T-cell (primary cell): Measurements from ENCODE around the gene MVK. TPM values are rescaled to one million over a fixed set of nuclear protein-coding genes. Genes with fewer than 3 reads are reported as not detected.

Experiments used
- ATAC-seq, 4 experiments: fragments of 200-7000 bp in 3 of 4; fragments of 150-1000 bp in 1 of 4; cut with Tn5 transposase; replicated peaks in 1 of 4; 1 replicate in 3 of 4; 2 replicates in 1 of 4; pipeline ENCODE4 v1.10.0; 2021; ENCODE audit warnings: moderate library complexity in 3 of 4, mild to moderate bottlenecking in 2 of 4, moderate number of reproducible peaks in 1 of 4
- CTCF ChIA-PET, 2 donors: fragments of 300-600 bp; sonication (Branson Sonifier 250); formaldehyde crosslinking; loops; one replicate each; lab custom pipeline; 2022; ENCODE audit warnings: antibody characterized with exemption in 2 of 2; lab: Charles Lee
- POLR2A ChIA-PET, 2 donors: fragments of 300-600 bp; sonication (Branson Sonifier 250); formaldehyde crosslinking; loops; one replicate each; lab custom pipeline; 2022; ENCODE audit warnings: antibody characterized with exemption in 2 of 2; lab: Charles Lee
- DNase-seq, 35 experiments: peaks; one replicate each; pipeline versions ENCODE4 v3.0.0 to v3.0.0-alpha.2; 2013 to 2023
- H3K27ac ChIP-seq: one replicate; pipeline ENCODE4 v1.5.1; 2013; ENCODE audit warnings: low read length
- H3K27me3 ChIP-seq, 2 experiments: replicated peaks in 1 of 2; 1 replicate in 1 of 2; 2 replicates in 1 of 2; pipeline versions ENCODE4 v1.6.1 to v1.7.0; 2013; ENCODE audit warnings: low read length in 1 of 2, mixed read lengths in 1 of 2; ENCODE audit not compliant: control insufficient read depth in 2 of 2, insufficient read depth in 2 of 2; ENCODE audit errors: extremely low read depth in 1 of 2
- H3K36me3 ChIP-seq, 2 donors: 1 replicate in 1 of 2; 2 replicates in 1 of 2; pipeline versions ENCODE4 v1.6.1 to v1.7.0; 2013; ENCODE audit warnings: low read length in 1 of 2; ENCODE audit not compliant: control insufficient read depth in 2 of 2, insufficient read depth in 1 of 2; ENCODE audit errors: extremely low read depth in 1 of 2
- H3K4me1 ChIP-seq, 2 experiments: 1 replicate in 1 of 2; 2 replicates in 1 of 2; pipeline versions ENCODE4 v1.6.1 to v1.7.0; 2013; ENCODE audit warnings: low read length in 2 of 2, mixed read lengths in 1 of 2; ENCODE audit not compliant: insufficient read depth in 2 of 2, control insufficient read depth in 1 of 2; ENCODE audit errors: extremely low read depth in 1 of 2
- H3K4me3 ChIP-seq, 2 donors: 1 replicate in 1 of 2; 2 replicates in 1 of 2; pipeline versions ENCODE4 v1.5.1 to v1.7.0; 2013; ENCODE audit warnings: mild to moderate bottlenecking in 2 of 2, low read length in 1 of 2, moderate library complexity in 1 of 2; ENCODE audit not compliant: control insufficient read depth in 1 of 2; ENCODE audit errors: extremely low read depth in 1 of 2
- H3K9me3 ChIP-seq: 2 replicates; pipeline ENCODE4 v1.7.0; 2013
- H3K27ac Mint-ChIP-seq, 2 donors: one replicate each; pipeline ENCODE4 v1.8.0; 2020 to 2021; ENCODE audit warnings: mild to moderate bottlenecking in 2 of 2, mixed read lengths in 2 of 2
- H3K27me3 Mint-ChIP-seq, 2 donors: one replicate each; pipeline ENCODE4 v1.8.0; 2021 to 2022; ENCODE audit warnings: mixed read lengths in 2 of 2
- H3K36me3 Mint-ChIP-seq: one replicate; pipeline ENCODE4 v1.8.0; 2021; ENCODE audit warnings: mixed read lengths
- H3K4me1 Mint-ChIP-seq, 3 donors: one replicate each; pipeline ENCODE4 v1.8.0; 2020 to 2022; ENCODE audit warnings: mixed read lengths in 3 of 3, mild to moderate bottlenecking in 1 of 3
- H3K4me3 Mint-ChIP-seq, 3 donors: one replicate each; pipeline ENCODE4 v1.8.0; 2020 to 2022; ENCODE audit warnings: mild to moderate bottlenecking in 3 of 3, mixed read lengths in 3 of 3, moderate library complexity in 3 of 3
- H3K9me3 Mint-ChIP-seq, 3 donors: one replicate each; pipeline ENCODE4 v1.8.0; 2020 to 2022; ENCODE audit warnings: mixed read lengths in 3 of 3
- whole genome bisulfite sequencing: methylation state at CpG from one replicate; pipeline ENCODE4 v1.1.5; 2013; ENCODE audit warnings: missing lambda C conversion rate; ENCODE audit not compliant: insufficient coverage; 5-methylcytosine and 5-hydroxymethylcytosine counted together
- total RNA-seq, 35 experiments: library from RNA in 6 of 35; stranded (reverse) in 6 of 35; fragments of 120-200 nt in 1 of 35; gene quantifications; one replicate each; pipeline versions ENCODE4 v1.2.1 to v1.2.4 and lab custom pipeline; 2013 to 2026

Gene MVK
- total RNA-seq, 5 donors from 2014 or later (not counting 1 experiment from before 2014, with no cell fraction given), result 10.9 to 14.9 (median 12.8) TPM

GRCh38 chr12:109642506-109643132 is 69.0 kb downstream of the MVK start:
- H3K27me3 Mint-ChIP-seq, result peaks cover 25 to 32% of the 10 kb centered on the region in 2 donors

GRCh38 chr12:109645194-109645593 is 71.6 kb downstream of the MVK start:
- peaks cover 30 to 39% of the 10 kb centered on the region in 2 donors for H3K27me3 Mint-ChIP-seq
- H3K9me3 Mint-ChIP-seq, result no peaks in the 10 kb centered on the region
- no peak for ATAC-seq
- H3K36me3 ChIP-seq, result no peaks in the 10 kb centered on the region
- no peaks in the 10 kb centered on the region for H3K9me3 ChIP-seq
- H3K4me1 ChIP-seq, result no peaks in the 10 kb centered on the region
- H3K4me1 Mint-ChIP-seq, result no peaks in the 10 kb centered on the region
- peaks cover 0 to 74% of the 10 kb centered on the region in 2 experiments for H3K27me3 ChIP-seq
- POLR2A ChIA-PET, result interaction anchor here in 1 of 2 donors (0.5 kb wide), 1 partner anchor 1093 kb away, joined by 4 read pairs; no protein-coding TSS in a partner anchor
- H3K36me3 Mint-ChIP-seq, result no peaks in the 10 kb centered on the region
- H3K4me3 Mint-ChIP-seq, result no peak overlapping the region
- DNase-seq, result no peak
- no peak overlapping the region for H3K27ac ChIP-seq
- CTCF ChIA-PET, result no interaction called here
- H3K4me3 ChIP-seq, result no peak overlapping the region
- 76% methylated on average over 9 of the region's 11 CpGs for WGBS
- H3K27ac Mint-ChIP-seq, result no peak overlapping the region

More at GRCh38 chr12:109642506-109643132, 69.0 kb downstream of the MVK start:
- Mint-ChIP-seq H3K4me3 (no peak overlapping the region), H3K9me3 (no peaks in the 10 kb centered on the region), H3K27ac (no peak overlapping the region), H3K4me1 (no peaks in the 10 kb centered on the region), H3K36me3 (no peaks in the 10 kb centered on the region)
- DNase-seq, result no peak
- Histone ChIP-seq H3K36me3 (no peaks in the 10 kb centered on the region), H3K4me3 (no peak overlapping the region), H3K4me1 (no peaks in the 10 kb centered on the region), H3K27ac (no peak overlapping the region), H3K27me3 (peaks cover 0 to 67% of the 10 kb centered on the region in 2 experiments), H3K9me3 (no peaks in the 10 kb centered on the region)
- CTCF ChIA-PET, result no interaction called here
- POLR2A ChIA-PET, result no interaction called here
- WGBS, result 43% methylated on average over 9 of the region's 10 CpGs
- ATAC-seq, result no peak

- Histone ChIP-seq H3K27ac (no peak overlapping the region), H3K4me1 (no peaks in the 10 kb centered on the region), H3K27me3 (peaks cover 0 to 75% of the 10 kb centered on the region in 2 experiments), H3K36me3 (no peaks in the 10 kb centered on the region), H3K9me3 (no peaks in the 10 kb centered on the region), H3K4me3 (no peak overlapping the region)
- no peak for DNase-seq
- Mint-ChIP-seq H3K9me3 (no peaks in the 10 kb centered on the region), H3K4me3 (no peak overlapping the region), H3K27me3 (peaks cover 28 to 37% of the 10 kb centered on the region in 2 donors), H3K27ac (no peak overlapping the region), H3K36me3 (no peaks in the 10 kb centered on the region), H3K4me1 (no peaks in the 10 kb centered on the region)
- ChIA-PET CTCF (no interaction called here), POLR2A (no interaction called here)
- 60% methylated on average over 1 of the region's 11 CpGs for WGBS
- no peak for ATAC-seq
These were observed 72.1 kb downstream of the MVK start for GRCh38 chr12:109645708-109646107.

Other genes starting within 250 kb of the MVK start
- not detected for gene MYO1H, start 225.9 kb upstream of the MVK start, total RNA-seq
- 10 to 100 TPM; 28.1 to 30.8 (median 28.6) TPM for gene KCTD10, start 96.5 kb upstream of the MVK start, total RNA-seq
- 10 to 100 TPM; 34.4 to 49.9 (median 43.5) TPM for gene UBE3B, start 96.2 kb upstream of the MVK start, total RNA-seq
- gene MMAB, start 290 bp upstream of the MVK start, total RNA-seq, result 10 to 100 TPM; 11.4 to 23.2 (median 15.2) TPM
- 1 to 10 TPM in 4 of 5 donors, under 1 TPM in 1; 0.95 to 4.2 (median 1.6) TPM for gene FAM222A, start 140.0 kb downstream of the MVK start, total RNA-seq